Measurements from ENCODE around the gene TNS2. TPM values are rescaled to one million over a fixed set of nuclear protein-coding genes. Genes with fewer than 3 reads are reported as not detected.

Gene TNS2
- total and polyA plus RNA-seq, 9 of the 15 experiments (the other 6 are each of a cell fraction or from before 2014, with no cell fraction given): 0.28 to 3.1 (median 1.2) TPM; not detected in 1

DNA sequence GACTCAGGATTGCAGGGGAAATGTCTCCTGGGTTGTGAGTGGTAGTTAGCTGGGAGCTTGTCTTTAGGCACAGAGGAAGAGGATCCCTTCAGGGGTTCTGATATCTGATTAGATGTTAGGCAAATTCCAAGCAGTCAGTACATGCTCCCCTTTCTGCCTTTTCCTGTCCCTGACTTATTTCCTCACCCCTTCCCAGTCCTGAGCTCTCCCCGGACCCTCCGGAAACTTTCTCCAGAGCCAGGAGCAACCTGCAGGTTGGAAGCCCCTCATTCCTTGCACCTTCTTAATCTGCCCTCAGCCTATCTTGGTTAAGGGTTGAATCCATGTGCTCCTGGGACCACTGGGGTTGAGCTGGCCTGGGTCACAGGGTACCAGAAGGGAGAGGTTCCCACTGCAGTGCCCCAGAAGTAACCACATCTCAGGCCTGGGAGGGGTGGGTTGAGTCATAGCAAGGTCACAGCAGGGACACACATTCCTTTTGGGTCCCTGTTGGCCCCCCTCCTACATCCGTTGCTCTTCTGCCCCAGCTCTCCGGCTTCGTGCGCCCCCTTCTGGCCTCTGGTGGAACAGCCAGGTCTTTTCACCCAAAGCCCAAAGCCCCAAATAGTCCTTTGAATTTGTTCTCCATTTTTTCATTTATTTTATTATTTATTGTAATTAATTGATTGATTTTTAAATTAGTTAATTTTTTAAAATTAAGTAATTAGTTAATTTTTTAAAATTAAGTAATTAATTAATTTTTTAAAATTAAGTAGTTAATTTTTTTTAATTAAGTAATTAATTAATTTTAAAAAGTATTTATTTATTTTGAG is 49.4 kb downstream of the TNS2 start (continued):
- TF ChIP-seq JUN (IDR thresholded peaks at IDR 0.05; ENCODE audit: borderline replicate concordance, low read depth, low read length): peak; percentile 72; the same call in 1 of the 2 replicates
- TF ChIP-seq JUN (CRISPR knock-in tag; IDR thresholded peaks at IDR 0.05; ENCODE audit: borderline replicate concordance): no peak
- 0 out of 2 replicates have a peak, but pooled peaks have one; percentile 15 for TF ChIP-seq ZEB2 (IDR thresholded peaks at IDR 0.05)
- TF ChIP-seq KDM1A (IDR thresholded peaks at IDR 0.05): peak in 1 of 2 experiments; percentile 52; a peak in 1 of 4 replicates
- TF ChIP-seq RCOR1 (IDR thresholded peaks at IDR 0.05; ENCODE audit: borderline replicate concordance in 1 of 2, low read depth in 2 of 2, low read length in 2 of 2): peak in 1 of 2 experiments; percentile 67; a peak in 1 of 4 replicates
- no peak for TF ChIP-seq HIVEP1 (CRISPR knock-in tag; IDR thresholded peaks at IDR 0.05)
- TF ChIP-seq CBX2 (IDR thresholded peaks at IDR 0.05; ENCODE audit: insufficient read depth, low read length, poor library complexity, severe bottlenecking): no peak
- TF ChIP-seq, protein P1, sequence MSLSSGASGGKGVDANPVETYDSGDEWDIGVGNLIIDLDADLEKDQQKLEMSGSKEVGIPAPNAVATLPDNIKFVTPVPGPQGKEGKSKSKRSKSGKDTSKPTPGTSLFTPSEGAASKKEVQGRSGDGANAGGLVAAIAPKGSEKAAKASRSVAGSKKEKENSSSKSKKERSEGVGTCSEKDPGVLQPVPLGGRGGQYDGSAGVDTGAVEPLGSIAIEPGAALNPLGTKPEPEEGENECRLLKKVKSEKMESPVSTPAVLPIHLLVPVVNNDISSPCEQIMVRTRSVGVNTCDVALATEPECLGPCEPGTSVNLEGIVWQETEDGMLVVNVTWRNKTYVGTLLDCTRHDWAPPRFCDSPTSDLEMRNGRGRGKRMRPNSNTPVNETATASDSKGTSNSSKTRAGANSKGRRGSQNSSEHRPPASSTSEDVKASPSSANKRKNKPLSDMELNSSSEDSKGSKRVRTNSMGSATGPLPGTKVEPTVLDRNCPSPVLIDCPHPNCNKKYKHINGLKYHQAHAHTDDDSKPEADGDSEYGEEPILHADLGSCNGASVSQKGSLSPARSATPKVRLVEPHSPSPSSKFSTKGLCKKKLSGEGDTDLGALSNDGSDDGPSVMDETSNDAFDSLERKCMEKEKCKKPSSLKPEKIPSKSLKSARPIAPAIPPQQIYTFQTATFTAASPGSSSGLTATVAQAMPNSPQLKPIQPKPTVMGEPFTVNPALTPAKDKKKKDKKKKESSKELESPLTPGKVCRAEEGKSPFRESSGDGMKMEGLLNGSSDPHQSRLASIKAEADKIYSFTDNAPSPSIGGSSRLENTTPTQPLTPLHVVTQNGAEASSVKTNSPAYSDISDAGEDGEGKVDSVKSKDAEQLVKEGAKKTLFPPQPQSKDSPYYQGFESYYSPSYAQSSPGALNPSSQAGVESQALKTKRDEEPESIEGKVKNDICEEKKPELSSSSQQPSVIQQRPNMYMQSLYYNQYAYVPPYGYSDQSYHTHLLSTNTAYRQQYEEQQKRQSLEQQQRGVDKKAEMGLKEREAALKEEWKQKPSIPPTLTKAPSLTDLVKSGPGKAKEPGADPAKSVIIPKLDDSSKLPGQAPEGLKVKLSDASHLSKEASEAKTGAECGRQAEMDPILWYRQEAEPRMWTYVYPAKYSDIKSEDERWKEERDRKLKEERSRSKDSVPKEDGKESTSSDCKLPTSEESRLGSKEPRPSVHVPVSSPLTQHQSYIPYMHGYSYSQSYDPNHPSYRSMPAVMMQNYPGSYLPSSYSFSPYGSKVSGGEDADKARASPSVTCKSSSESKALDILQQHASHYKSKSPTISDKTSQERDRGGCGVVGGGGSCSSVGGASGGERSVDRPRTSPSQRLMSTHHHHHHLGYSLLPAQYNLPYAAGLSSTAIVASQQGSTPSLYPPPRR (CRISPR knock-in tag; IDR thresholded peaks at IDR 0.05; ENCODE audit: borderline replicate concordance): no peak
- TF ChIP-seq ZNF232 (CRISPR knock-in tag; IDR thresholded peaks at IDR 0.05): no peak
- no peak for TF ChIP-seq MEF2D (tag; conservative IDR thresholded peaks at IDR 0.05; ENCODE audit: low read depth)
- no peak for TF ChIP-seq POLR2B (IDR thresholded peaks at IDR 0.05; ENCODE audit: low read depth, partially characterized antibody)
- TF ChIP-seq SRSF9 (IDR thresholded peaks at IDR 0.05; ENCODE audit: borderline replicate concordance, low read depth, low read length): no peak
- TF ChIP-seq SAFB (IDR thresholded peaks at IDR 0.05; ENCODE audit: borderline replicate concordance, low read depth, low read length): no peak
- TF ChIP-seq HDAC3 (IDR thresholded peaks at IDR 0.05; ENCODE audit: borderline replicate concordance, partially characterized antibody): no peak
- no peak for TF ChIP-seq ZNF239 (CRISPR knock-in tag; IDR thresholded peaks at IDR 0.05)
- peak; percentile 58 for TF ChIP-seq RB1 (IDR thresholded peaks at IDR 0.05; ENCODE audit: low read depth)
- TF ChIP-seq, protein P2, sequence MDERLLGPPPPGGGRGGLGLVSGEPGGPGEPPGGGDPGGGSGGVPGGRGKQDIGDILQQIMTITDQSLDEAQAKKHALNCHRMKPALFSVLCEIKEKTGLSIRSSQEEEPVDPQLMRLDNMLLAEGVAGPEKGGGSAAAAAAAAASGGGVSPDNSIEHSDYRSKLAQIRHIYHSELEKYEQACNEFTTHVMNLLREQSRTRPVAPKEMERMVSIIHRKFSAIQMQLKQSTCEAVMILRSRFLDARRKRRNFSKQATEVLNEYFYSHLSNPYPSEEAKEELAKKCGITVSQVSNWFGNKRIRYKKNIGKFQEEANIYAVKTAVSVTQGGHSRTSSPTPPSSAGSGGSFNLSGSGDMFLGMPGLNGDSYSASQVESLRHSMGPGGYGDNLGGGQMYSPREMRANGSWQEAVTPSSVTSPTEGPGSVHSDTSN (CRISPR knock-in tag; IDR thresholded peaks at IDR 0.05; ENCODE audit: low read depth): no peak
- TF ChIP-seq, protein P2 (tag; conservative IDR thresholded peaks at IDR 0.05; ENCODE audit: low read depth): no peak
- peak; percentile 87 for TF ChIP-seq DPF2 (IDR thresholded peaks at IDR 0.05)
- peak in 1 of 2 experiments; percentile 35; a peak in 1 of 4 replicates for TF ChIP-seq FOXK2 (conservative IDR thresholded peaks at IDR 0.05 in 1 of 2, IDR thresholded peaks at IDR 0.05 in 1 of 2; ENCODE audit: low read depth in 2 of 2)
- TF ChIP-seq SP2 (IDR thresholded peaks at IDR 0.05; ENCODE audit: extremely low read depth, low read depth, low read length, poor library complexity, severe bottlenecking): no peak
